HEK293 (cell line): Measurements from ENCODE around the gene NENF.

Experiments
- KLF8 ChIP-seq: fragments of 450-650 bp; formaldehyde crosslinking; IDR thresholded peaks from 2 replicates; pipeline ENCODE4 v1.5.1; 2016; ENCODE audit warnings: missing biosample characterization, missing genetic modification characterization
- SCRT1 ChIP-seq: fragments of 450-650 bp; formaldehyde crosslinking; IDR thresholded peaks from 2 replicates; pipeline ENCODE4 v1.5.1; 2016; ENCODE audit warnings: missing biosample characterization, missing genetic modification characterization, borderline replicate concordance
- SCRT2 ChIP-seq: fragments of 450-650 bp; formaldehyde crosslinking; IDR thresholded peaks from 2 replicates; pipeline ENCODE4 v1.5.1; 2016; ENCODE audit warnings: missing biosample characterization, missing genetic modification characterization
- SETDB1 ChIP-seq: IDR thresholded peaks from one replicate; pipeline ENCODE4 v1.6.1; 2017; ENCODE audit warnings: mild to moderate bottlenecking, low read length, moderate library complexity, mixed read lengths; ENCODE audit not compliant: insufficient read length
- ZBTB20 ChIP-seq: fragments of 450-650 bp; formaldehyde crosslinking; IDR thresholded peaks from 2 replicates; pipeline ENCODE4 v1.5.1; 2016; ENCODE audit warnings: missing biosample characterization, missing genetic modification characterization
- ZIC2 ChIP-seq: fragments of 450-650 bp; formaldehyde crosslinking; IDR thresholded peaks from 2 replicates; pipeline ENCODE4 v1.5.1; 2016; ENCODE audit warnings: missing biosample characterization, missing genetic modification characterization
- ZNF239 ChIP-seq: fragments of 450-650 bp; formaldehyde crosslinking; IDR thresholded peaks from 2 replicates; pipeline ENCODE4 v1.5.1; 2016; ENCODE audit warnings: missing biosample characterization, missing genetic modification characterization
- ZNF248 ChIP-seq: fragments of 450-650 bp; formaldehyde crosslinking; IDR thresholded peaks from 2 replicates; pipeline ENCODE4 v1.5.1; 2017; ENCODE audit warnings: missing biosample characterization, missing genetic modification characterization
- ZNF335 ChIP-seq: fragments of 450-650 bp; formaldehyde crosslinking; conservative IDR thresholded peaks from 2 replicates; pipeline ENCODE4 v1.5.1; 2016; ENCODE audit warnings: missing biosample characterization, missing genetic modification characterization
- ZNF354C ChIP-seq: fragments of 450-650 bp; formaldehyde crosslinking; IDR thresholded peaks from 2 replicates; pipeline ENCODE4 v1.5.1; 2016; ENCODE audit warnings: missing biosample characterization, missing genetic modification characterization, low read depth, borderline replicate concordance
- ZNF391 ChIP-seq: fragments of 450-650 bp; formaldehyde crosslinking; IDR thresholded peaks from 2 replicates; pipeline ENCODE4 v1.5.1; 2016; ENCODE audit warnings: low read depth, missing biosample characterization, missing genetic modification characterization, borderline replicate concordance
- ZNF548 ChIP-seq: fragments of 450-650 bp; formaldehyde crosslinking; IDR thresholded peaks from 2 replicates; pipeline ENCODE4 v1.5.1; 2016; ENCODE audit warnings: missing biosample characterization, missing genetic modification characterization
- ZNF561 ChIP-seq: fragments of 450-650 bp; IDR thresholded peaks from 2 replicates; pipeline ENCODE4 v1.5.1; 2018; ENCODE audit warnings: missing biosample characterization, missing genetic modification characterization, borderline replicate concordance
- ZNF600 ChIP-seq: fragments of 450-650 bp; formaldehyde crosslinking; IDR thresholded peaks from 2 replicates; pipeline ENCODE4 v1.5.1; 2016; ENCODE audit warnings: missing biosample characterization, missing genetic modification characterization
- ZNF660 ChIP-seq: fragments of 450-650 bp; IDR thresholded peaks from 2 replicates; pipeline ENCODE4 v1.5.1; 2018; ENCODE audit warnings: missing biosample characterization, mild to moderate bottlenecking, missing genetic modification characterization
- ZNF670 ChIP-seq: fragments of 450-650 bp; formaldehyde crosslinking; IDR thresholded peaks from 2 replicates; pipeline ENCODE4 v1.5.1; 2016; ENCODE audit warnings: missing biosample characterization, missing genetic modification characterization, low read depth
- ZNF701 ChIP-seq: fragments of 450-650 bp; formaldehyde crosslinking; IDR thresholded peaks from 2 replicates; pipeline ENCODE4 v1.5.1; 2016; ENCODE audit warnings: missing biosample characterization, missing genetic modification characterization
- ZXDB ChIP-seq: fragments of 450-650 bp; formaldehyde crosslinking; IDR thresholded peaks from 2 replicates; pipeline ENCODE4 v1.5.1; 2016; ENCODE audit warnings: missing biosample characterization, missing genetic modification characterization
- TF ChIP-seq, protein P1 (sequence below): fragments of 450-650 bp; formaldehyde crosslinking; IDR thresholded peaks from 2 replicates; pipeline ENCODE4 v1.5.1; 2016; ENCODE audit warnings: missing biosample characterization, missing genetic modification characterization
- TF ChIP-seq, protein P2 (sequence below): fragments of 450-650 bp; IDR thresholded peaks from 2 replicates; pipeline ENCODE4 v1.5.1; 2018; ENCODE audit warnings: missing biosample characterization, missing genetic modification characterization
- TF ChIP-seq, protein P3 (sequence below): fragments of 450-650 bp; formaldehyde crosslinking; IDR thresholded peaks from 2 replicates; pipeline ENCODE4 v1.5.1; 2016; ENCODE audit warnings: missing biosample characterization, missing genetic modification characterization
- TF ChIP-seq, protein P4 (sequence below): fragments of 450-650 bp; formaldehyde crosslinking; IDR thresholded peaks from 2 replicates; pipeline ENCODE4 v1.5.1; 2017; ENCODE audit warnings: missing biosample characterization, missing genetic modification characterization
- TF ChIP-seq, protein P5 (sequence below): fragments of 450-650 bp; formaldehyde crosslinking; IDR thresholded peaks from 2 replicates; pipeline ENCODE4 v1.5.1; 2017; ENCODE audit warnings: missing biosample characterization, missing genetic modification characterization

The NENF gene

DNA sequence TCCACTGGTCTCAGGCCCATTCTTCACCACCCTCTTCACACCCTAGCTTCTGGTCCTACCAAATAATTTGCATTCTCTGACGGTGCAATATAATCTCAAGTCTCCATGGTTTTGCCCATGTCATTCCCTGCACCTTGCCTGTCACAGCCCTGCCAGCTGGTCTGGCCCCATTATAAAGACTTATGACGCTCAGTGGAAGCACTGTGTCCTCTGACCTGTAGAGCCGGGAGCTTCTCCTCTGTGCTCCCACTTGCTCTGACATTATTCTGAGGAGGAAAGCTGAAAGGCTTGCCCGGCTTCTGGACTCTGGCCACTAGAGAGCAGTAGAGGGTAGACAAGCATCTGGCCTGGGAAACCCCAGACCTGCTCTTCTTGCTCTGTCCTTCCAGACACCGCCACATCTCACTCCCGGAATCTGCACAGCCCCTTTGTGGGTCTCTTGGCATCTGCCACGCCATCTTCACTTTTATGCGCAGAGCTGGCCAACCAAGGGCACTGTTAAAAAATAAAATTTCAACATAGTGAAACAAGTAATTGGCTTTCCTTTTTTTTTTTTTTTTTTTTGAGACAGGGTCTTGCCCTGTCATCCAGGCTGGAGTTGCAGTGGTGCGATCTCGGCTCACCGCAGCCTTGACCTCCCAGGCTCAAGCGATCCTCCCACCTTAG, 44.4 kb downstream of the NENF start (continued):
- TF ChIP-seq ZNF335 (tag by site-specific recombination): 0 out of 2 replicates have a peak, but pooled peaks have one; percentile 15
- TF ChIP-seq, protein P1, sequence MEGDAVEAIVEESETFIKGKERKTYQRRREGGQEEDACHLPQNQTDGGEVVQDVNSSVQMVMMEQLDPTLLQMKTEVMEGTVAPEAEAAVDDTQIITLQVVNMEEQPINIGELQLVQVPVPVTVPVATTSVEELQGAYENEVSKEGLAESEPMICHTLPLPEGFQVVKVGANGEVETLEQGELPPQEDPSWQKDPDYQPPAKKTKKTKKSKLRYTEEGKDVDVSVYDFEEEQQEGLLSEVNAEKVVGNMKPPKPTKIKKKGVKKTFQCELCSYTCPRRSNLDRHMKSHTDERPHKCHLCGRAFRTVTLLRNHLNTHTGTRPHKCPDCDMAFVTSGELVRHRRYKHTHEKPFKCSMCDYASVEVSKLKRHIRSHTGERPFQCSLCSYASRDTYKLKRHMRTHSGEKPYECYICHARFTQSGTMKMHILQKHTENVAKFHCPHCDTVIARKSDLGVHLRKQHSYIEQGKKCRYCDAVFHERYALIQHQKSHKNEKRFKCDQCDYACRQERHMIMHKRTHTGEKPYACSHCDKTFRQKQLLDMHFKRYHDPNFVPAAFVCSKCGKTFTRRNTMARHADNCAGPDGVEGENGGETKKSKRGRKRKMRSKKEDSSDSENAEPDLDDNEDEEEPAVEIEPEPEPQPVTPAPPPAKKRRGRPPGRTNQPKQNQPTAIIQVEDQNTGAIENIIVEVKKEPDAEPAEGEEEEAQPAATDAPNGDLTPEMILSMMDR (tag by site-specific recombination): peak; percentile 73
- TF ChIP-seq, protein P2, sequence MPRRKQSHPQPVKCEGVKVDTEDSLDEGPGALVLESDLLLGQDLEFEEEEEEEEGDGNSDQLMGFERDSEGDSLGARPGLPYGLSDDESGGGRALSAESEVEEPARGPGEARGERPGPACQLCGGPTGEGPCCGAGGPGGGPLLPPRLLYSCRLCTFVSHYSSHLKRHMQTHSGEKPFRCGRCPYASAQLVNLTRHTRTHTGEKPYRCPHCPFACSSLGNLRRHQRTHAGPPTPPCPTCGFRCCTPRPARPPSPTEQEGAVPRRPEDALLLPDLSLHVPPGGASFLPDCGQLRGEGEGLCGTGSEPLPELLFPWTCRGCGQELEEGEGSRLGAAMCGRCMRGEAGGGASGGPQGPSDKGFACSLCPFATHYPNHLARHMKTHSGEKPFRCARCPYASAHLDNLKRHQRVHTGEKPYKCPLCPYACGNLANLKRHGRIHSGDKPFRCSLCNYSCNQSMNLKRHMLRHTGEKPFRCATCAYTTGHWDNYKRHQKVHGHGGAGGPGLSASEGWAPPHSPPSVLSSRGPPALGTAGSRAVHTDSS (tag by site-specific recombination): no peak
- TF ChIP-seq, protein P3, sequence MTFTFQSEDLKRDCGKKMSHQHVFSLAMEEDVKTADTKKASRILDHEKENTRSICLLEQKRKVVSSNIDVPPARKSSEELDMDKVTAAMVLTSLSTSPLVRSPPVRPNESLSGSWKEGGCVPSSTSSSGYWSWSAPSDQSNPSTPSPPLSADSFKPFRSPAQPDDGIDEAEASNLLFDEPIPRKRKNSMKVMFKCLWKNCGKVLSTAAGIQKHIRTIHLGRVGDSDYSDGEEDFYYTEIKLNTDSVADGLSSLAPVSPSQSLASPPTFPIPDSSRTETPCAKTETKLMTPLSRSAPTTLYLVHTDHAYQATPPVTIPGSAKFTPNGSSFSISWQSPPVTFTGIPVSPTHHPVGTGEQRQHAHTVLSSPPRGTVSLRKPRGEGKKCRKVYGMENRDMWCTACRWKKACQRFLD (tag by site-specific recombination): no peak
- TF ChIP-seq ZBTB20 (tag by site-specific recombination): peak; percentile 43; the same call in 1 of the 2 replicates
- no peak for TF ChIP-seq ZNF354C (tag by site-specific recombination)
- TF ChIP-seq ZIC2: no peak
- TF ChIP-seq ZNF248: no peak
- TF ChIP-seq SCRT1 (tag by site-specific recombination): peak; percentile 59; the same call in 1 of the 2 replicates
- peak; percentile 89 for TF ChIP-seq ZNF660 (tag by site-specific recombination)
- TF ChIP-seq ZNF701 (tag by site-specific recombination): no peak
- no peak for TF ChIP-seq KLF8 (tag by site-specific recombination)
- peak; percentile 30; the same call in 1 of the 2 replicates for TF ChIP-seq ZNF600 (tag by site-specific recombination)
- peak; percentile 32; the same call in 1 of the 2 replicates for TF ChIP-seq ZNF561
- TF ChIP-seq ZNF548: no peak
- peak; percentile 88 for TF ChIP-seq SCRT2 (tag by site-specific recombination)
- TF ChIP-seq, protein P4, sequence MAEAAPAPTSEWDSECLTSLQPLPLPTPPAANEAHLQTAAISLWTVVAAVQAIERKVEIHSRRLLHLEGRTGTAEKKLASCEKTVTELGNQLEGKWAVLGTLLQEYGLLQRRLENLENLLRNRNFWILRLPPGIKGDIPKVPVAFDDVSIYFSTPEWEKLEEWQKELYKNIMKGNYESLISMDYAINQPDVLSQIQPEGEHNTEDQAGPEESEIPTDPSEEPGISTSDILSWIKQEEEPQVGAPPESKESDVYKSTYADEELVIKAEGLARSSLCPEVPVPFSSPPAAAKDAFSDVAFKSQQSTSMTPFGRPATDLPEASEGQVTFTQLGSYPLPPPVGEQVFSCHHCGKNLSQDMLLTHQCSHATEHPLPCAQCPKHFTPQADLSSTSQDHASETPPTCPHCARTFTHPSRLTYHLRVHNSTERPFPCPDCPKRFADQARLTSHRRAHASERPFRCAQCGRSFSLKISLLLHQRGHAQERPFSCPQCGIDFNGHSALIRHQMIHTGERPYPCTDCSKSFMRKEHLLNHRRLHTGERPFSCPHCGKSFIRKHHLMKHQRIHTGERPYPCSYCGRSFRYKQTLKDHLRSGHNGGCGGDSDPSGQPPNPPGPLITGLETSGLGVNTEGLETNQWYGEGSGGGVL (tag by site-specific recombination): no peak
- 0 out of 2 replicates have a peak, but pooled peaks have one; percentile 29 for TF ChIP-seq ZNF391 (tag by site-specific recombination)
- TF ChIP-seq SETDB1: no peak
- peak; percentile 99 for TF ChIP-seq ZXDB (tag by site-specific recombination)
- no peak for TF ChIP-seq ZNF670 (tag by site-specific recombination)
- TF ChIP-seq, protein P5, sequence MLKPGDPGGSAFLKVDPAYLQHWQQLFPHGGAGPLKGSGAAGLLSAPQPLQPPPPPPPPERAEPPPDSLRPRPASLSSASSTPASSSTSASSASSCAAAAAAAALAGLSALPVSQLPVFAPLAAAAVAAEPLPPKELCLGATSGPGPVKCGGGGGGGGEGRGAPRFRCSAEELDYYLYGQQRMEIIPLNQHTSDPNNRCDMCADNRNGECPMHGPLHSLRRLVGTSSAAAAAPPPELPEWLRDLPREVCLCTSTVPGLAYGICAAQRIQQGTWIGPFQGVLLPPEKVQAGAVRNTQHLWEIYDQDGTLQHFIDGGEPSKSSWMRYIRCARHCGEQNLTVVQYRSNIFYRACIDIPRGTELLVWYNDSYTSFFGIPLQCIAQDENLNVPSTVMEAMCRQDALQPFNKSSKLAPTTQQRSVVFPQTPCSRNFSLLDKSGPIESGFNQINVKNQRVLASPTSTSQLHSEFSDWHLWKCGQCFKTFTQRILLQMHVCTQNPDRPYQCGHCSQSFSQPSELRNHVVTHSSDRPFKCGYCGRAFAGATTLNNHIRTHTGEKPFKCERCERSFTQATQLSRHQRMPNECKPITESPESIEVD (tag by site-specific recombination): no peak
- TF ChIP-seq ZNF239 (tag by site-specific recombination): no peak
